DLD1 (cell line): ENCODE results near the gene ERC2.
"Not testable (repeated sequence)": the region's sequence is repeated elsewhere in the genome, so short reads cannot be mapped to it uniquely, and the experiment has no call there.

Experiments
- in situ Hi-C: cut with HindIII; loops from 2 replicates; pipeline ENCODE4 v1.10.0; 2017; ENCODE audit warnings: low sequenced_read_pairs

Gene ERC2

DNA sequence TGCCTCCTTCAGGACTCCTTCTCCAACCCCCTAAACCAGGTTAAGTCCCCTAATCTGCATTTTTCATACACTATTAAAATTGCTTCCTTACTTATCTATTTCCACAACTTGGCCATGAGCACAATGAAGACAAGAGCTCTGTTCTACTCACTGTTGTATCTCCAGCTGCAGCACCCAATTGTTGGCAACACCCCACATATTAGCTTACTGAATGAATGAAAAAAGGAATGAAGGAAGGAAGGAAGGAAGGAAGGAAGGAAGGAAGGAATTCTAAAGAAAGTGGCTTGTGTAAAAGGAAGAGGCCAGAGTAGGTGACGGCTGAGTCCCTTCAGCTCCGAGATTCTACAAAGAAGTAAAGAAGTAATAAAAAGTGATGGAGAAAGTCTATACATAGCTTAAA, 444.7 kb downstream of the ERC2 start:
- in situ Hi-C loops: no loop called here

DNA sequence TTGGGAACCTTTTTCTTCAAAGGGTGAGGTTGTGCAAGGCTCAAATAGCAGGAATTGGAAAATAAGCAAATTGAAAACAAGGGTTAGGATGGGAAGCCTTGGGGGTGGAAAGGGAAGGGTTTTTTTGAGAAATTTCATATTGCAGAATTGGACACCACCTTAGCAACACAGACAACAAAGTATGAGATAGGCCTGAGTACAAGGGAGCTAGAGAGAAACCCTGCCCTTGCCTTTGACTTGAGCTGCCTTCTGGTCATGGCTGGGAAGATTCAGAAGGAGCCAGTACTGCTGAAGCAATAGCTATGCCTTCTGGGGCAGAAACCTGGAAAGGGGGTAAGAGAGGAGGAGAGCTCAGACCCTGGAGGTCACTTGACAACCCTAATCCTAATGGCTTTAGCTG, 445.6 kb downstream of the ERC2 start:
- in situ Hi-C loops: no loop called here

DNA sequence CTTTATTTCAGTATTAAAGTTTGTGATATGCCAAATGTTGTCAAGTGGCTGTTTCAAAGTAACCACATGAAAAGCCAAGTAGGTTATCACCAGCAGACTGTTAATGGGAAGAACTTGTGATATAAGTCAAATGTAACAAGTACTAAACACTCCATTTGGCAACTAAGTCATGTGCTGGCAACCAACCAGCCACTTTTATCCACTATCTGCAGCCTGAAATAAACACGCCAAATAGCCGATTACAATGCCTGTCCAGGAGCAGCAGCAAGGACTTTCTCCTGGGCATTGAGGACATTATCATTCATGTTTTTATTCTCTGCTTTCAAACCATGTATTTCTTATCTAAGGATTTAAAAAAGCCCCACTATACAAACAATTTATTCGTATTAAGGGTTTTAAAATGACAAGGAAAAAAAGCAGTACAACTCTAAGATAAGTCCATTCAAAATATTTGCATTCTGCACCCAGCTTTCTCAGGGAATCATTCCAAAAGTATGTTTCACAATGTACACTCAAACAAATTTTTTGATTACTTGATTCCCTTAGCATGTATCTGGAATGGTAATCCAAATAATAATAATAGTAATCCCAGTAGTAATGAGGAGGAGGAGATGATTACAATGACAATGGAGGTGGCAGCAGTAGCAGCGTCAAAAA, 448.6 kb downstream of the ERC2 start:
- in situ Hi-C loops: no loop called here

DNA sequence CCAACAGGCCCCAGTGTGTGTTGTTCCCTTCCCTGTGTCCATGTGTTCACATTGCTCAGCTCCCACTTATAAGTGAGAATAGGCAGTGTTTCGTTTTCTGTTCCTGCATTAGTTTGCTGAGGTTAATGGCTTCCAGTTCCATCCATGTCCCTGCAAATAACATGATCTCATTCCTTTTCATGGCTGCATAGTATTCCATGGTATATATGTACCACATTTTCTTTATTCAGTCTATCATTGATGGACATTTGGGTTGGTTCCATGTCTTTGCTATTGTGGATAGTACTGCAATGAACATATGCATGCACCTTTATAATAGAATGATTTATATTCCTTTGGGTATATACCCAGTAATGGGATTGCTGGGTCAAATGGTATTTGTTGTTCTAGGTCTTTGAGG, 452.9 kb downstream of the ERC2 start:
- in situ Hi-C loops: not testable (repeated sequence)

DNA sequence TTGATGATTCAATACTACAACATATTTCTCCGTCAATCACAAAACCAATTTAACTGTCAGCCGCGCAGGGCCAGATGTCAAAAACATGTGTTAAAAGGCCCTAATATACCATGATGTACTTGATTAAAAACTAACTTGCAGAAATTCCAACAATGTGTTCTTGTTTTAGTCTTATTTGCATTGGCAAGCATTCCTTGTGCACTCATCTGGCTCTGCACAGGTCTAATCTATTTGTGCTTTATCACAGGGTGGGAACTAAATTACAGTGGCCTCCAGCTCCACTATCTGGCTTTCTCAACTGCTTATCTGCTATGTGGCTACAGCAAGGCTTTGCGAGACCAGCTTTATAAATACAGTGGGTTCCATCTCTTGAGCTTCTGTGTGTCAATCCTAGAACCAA, 455.5 kb downstream of the ERC2 start:
- in situ Hi-C loops: no loop called here

DNA sequence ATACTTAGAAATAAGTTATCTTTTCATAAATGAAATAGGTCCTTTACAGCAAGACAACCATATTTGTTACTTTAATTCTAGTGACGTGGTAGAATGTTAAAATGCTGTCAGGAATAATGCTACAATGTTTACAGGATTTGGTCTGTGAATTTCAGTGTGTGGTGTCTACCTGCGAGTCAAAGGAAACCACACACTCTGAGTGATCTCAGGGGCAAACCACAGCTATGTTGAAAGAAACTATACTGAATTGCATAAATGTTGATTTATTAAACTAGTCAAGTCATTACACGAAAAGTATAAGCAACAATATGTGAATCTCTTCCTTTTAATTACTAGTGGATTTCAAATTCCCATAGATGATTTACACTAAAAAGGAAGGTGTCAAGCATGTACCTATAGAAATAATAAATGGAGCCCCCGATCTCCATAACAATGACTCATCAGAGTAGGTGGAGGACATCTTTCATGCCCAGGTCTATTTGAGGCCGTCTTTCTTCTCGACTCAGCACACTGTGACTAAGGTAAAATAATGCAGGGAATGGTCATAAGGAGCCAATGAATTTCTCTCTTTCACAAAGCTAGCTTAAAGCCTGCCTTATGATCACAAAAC, 463.0 kb downstream of the ERC2 start:
- in situ Hi-C loops: no loop called here

DNA sequence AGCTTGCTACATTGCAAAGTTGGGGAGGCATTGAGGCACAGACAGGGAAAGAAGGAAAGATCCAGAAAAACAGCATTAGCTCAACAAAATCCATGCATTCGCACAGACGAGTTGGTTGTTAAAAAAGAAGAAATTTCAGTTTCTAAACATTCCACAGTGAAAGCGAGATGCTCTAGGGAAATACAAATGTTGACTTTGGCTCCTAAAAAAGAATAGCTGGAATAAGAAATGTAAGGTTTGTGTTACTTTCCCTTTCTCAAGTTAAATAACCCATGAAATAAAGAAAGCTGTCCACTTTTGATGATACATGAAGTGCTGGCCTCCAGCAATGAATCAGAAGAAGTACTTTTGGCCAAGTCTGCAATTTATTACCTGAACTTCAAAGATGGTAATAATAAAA, 465.1 kb downstream of the ERC2 start:
- in situ Hi-C loops: no loop called here

DNA sequence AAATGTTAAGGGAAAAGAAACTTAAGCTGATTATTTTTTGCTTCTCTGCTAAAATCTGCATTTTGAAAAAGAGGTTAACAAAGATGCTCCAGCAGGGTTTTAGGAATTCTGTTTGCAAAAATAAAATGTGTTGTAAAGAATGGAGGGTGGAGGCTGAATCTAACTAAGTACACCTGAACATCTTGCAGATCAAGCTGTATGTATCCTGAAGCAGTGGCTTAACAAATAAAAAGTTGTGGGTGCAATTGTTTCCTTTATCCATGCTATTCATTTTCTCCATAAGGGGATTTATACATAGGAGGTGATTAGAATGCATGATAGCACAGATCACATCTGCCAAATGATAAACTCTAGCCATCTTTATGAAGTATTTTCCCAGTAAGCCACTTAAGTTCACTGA, 466.3 kb downstream of the ERC2 start:
- in situ Hi-C loops: no loop called here

DNA sequence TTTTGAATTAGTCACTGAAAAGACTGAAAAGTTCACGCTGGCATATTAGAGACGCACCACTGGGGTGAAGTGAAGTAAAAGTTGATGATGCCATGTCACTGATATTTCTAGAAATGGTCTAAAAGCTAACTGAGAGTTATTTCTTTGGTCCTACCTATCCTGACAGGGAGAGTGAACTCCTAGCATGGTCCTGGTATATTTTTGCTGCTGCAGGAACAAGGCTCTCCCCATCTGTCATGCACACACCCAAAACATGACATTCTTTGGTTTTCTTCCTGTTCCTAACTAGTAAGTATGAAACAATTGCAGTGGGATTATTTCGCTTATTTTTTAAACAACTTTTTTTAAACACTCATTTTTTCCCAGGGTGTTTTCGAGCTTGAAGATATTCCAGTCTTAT, 466.7 kb downstream of the ERC2 start:
- in situ Hi-C loops: no loop called here

DNA sequence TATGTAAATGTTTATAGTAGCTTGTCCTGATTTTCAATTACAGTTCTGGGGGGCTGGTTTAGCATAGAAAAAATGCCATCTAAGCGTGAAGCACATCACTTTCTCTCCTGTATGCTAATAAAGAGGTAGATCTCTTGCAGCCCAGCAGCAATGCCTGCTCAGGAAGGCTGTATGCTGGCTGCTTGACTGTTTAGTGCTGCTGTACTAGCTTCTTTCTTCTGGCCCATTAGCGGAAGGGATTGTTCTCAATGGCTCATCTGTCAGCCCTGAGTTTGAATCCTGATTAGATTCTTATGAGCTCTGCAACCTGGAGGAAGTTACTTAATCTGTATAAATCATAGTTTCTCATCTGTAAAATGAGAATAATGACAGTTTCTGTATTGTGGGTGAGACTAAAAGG, 478.9 kb downstream of the ERC2 start:
- in situ Hi-C loops: no loop called here

DNA sequence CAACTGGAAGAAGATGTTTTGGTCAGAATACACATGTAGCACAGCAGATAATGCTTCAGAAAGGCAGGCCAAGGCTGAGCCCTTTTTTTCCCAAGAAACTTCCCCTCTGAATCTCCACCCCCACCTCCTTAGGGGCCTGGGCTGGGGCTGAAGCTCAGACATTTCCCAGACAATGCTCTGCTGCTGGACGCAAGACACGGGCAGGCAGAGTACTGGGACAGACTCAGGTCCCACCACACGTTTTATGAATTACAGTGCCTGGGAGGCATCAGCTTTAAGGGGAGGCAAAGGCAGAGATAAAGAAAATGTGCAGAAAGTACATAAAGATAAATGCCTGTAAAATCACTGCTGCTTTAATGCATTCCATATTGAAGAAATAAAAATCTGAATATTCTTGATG, 479.4 kb downstream of the ERC2 start:
- in situ Hi-C loops: no loop called here

DNA sequence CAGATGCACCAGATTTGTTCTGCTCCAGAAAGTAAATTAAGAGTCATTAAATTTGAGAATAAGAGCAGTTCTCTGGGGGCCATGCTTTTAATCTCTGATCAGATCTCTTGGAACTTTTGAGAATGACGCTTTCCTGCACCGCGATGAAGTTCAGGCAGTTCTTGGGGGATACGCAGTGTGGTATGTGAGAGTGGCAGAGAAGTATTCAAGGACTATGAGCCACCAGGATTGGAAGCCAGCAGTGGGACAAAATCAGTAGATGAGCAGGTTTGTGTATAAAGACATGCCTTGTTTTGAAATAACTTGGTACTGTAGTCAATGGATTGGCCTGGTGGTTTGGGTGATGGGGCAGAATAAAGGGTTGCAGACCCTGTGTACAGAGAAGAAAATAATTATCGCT, 483.6 kb downstream of the ERC2 start:
- in situ Hi-C loops: no loop called here

DNA sequence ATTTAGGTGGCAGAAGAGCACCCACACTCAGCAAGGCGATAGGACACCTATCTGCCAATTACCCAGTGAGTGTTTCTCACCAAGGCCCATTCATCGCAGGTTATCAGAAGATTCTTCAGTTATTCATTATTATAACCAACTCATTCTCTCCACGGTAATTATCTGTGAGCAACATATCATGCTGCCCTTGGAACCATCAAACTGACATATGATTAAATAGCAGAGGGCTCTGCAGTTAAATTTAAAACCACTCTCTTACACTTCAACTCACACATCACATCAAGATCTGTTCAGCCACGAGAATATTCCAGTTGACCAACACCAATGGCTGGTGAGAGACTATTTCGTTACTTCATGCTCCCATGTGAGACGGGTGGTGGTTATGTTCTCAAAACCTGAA, 489.3 kb downstream of the ERC2 start:
- in situ Hi-C loops: no loop called here

DNA sequence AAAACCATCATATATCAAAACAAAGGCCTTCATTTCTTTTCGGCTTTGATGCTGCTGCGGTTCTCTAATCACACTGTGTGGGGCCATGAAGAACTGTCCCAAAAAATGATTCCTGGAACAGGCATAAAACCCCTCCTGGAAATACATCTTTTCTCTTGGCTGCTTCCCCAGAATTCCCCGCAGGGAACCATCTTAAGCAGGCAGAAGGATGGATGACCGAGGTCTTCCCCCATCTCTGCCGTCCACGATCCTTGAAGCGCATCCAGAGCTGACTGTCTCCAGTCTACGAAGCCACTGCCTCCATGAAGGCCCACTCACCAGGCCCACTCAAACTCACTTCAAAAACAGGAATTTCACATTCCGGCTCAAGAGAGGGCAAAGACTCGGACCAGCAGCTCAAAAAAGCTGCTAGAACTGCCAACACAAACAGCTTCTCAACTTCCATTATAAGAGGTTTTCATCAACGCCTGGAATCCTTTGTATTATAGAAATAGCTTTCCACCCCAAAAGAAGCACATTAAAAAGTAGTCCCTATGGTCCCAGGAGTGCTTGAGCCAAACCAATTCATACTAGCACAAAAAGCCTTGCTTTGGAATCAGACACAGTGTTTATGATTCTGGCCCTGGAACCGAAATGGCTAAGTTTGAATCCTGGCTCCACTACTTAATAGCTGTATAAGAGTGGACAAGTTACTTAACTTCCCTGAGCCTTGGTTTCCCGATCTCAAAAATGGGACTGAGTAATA, 493.7 kb downstream of the ERC2 start:
- in situ Hi-C loops: no loop called here

DNA sequence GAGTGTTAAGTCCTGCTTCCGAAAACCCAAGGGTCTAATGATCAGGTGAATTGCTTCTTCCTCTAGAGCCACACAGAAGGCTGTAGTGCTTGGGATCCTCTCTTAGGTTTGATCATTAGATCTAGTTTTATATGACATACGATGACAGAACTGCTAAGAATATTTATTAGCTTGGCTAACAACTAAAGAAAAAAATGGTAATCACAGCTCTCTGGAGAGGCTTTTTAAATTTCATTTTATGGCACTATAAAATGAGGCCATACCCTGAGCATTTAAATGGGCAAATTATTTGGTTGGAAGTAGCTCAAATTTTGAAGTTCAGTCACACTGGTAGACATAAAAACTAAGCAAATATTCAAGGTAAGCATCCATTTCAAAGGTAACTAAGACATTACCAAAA, 498.6 kb downstream of the ERC2 start:
- in situ Hi-C loops: no loop called here

DNA sequence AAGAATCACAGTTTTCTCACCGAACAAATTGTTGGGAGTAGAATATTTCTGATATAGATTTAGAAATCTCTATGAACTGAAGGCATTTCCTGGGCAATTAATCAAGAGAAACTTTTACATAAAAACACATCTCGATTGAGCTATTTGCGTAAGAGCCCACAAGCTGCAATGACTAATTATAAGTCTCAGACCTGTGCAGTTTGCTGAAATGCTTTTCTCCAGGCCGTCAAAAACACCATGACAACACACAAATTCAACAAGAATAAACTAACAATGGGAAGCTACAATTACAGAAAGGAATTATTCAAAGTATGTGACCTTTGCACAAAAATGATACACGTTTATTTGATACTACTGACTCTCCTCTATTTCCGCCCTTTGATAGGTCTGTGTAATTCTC, 499.9 kb downstream of the ERC2 start:
- in situ Hi-C loops: no loop called here

DNA sequence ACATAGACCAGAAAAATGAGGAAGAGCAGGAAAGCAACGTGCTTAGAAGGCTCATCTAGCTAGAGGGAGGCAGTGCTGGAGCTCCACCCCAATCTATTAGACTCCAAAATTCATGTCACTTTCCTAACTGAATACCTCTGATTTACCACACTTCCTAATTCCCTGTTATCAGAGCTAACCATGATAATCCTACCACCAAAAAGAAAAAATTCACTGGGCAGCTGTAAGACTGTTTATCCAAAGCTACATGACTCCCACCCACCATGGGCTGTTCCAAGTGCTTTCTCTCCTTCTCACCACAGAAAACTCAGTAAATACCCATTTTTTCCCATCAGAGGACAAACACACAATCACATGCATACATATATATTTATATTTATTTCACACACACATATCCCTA, 501.7 kb downstream of the ERC2 start:
- in situ Hi-C loops: no loop called here

DNA sequence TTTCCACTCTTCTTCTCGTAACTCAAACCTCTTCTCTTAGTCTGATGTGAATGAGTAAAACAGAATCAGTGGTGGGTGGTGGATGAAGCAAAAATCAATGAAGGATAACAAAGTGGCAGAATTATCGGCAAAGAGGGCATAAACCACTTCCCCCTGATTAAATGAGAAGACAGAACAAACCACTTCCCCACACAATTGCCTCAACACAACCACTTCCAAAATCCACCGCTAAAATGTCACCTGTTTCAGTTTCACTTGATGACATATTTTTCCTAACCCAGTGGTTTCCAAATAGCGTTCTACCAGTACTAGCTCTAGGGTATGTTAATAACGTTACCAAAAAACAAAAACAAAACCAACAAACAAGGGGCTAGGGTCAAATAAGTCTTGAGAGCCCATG, 502.5 kb downstream of the ERC2 start:
- in situ Hi-C loops: no loop called here

DNA sequence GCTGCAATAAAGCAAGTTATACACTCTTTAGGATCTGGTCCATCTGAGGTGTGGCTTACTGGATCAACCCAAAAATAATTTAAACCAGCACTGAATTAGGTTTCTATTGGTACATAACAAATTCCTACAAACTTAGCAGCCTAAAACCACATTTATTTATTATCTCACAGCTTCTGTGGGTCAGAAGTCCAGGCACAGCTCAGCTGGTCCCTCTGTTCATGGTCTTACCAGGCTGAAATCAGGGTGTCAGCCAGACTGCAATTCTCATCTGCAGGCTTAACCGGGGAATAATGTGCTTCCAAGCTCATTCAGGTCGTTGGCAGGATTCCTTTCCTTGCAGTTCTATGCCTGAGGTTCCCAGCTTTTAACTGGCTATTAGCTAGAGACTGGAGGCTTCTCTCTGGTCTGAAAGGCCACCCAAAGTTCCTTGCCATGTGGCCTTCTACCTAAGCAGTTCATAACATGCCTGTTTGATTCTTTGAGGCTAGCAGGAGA, 503.7 kb downstream of the ERC2 start:
- in situ Hi-C loops: no loop called here

DNA sequence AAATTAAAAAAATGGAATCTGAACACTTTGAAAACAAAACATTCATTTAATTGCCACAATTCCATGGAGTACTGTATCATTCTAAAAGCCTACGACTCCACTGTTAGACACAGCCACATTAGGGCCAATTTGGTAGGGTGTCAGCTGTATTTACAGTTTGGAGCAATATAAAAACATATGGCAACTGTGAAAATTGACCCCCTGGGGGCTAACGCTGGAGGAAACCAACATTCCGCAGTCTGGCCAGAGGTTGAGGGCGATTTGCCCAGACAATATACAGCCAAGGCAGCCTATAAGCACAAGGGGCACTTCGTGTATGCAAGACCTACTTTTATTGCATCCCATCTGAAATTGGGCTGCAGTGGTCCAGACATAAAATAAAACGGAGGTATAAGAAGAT, 504.7 kb downstream of the ERC2 start:
- in situ Hi-C loops: no loop called here

DNA sequence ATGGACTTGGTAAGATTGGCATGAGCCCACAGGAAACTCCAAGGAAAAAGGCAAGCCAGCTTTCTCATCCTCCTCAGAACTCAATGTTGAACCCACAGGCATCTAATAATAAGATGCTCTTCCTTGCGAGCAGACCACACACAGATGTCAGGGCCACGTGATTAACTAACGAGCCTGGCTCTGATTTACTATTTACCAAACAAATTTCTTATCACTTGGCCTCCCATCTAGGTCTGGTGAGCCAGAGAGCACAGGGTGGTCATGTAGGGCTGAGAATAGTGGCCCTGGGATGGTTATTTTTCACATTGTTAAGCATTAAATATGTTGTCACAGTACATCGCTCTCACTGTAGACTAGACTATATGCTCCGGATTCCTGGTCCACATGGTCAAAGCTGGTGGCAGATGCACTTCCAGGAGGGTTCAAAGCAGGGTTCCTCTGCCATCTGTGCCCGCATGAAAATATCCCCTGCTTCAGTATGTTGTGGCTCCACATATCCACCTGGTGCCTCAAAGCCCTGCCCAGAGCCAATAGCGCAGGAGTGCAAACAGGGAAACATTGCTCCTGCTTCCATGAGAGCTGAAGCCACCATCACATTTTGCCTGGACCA, 508.7 kb downstream of the ERC2 start:
- in situ Hi-C loops: no loop called here

DNA sequence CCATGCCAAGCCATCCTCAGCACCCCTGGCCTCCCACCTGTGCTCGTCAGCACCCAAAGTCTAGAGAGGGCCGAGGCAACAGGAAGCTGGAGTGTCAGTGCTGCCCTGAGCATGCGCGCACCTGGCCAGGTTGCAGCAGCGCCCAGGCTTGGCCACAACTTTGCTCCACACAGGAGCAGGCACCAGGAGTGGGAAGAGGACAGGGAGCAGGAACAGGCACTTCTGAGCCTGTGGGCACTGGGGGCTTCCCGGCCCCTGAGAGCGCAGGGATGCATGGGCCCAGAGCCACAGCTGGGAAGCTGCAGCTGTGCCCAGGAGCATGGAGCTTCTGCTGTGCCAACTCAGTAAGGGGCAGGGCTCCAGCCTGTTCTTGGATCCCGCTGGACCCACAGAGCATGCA, 509.7 kb downstream of the ERC2 start:
- in situ Hi-C loops: no loop called here
